Dedifferentiated amniotic fluid mesenchymal stem cell (primary cell): ENCODE measurements around the gene UNC93B1.
A peak's percentile ranks its signal among the peaks of the same experiment; 100 is the strongest.

Experiments
- DNase-seq: peaks from one replicate; pipeline ENCODE4 v3.0.0-alpha.2; 2016; ENCODE audit errors: extremely low spot score

Gene UNC93B1

GRCh38 chr11:68003846-68004550 lies at the start of gene UNC93B1:
Gene UNC93B1, minus strand, starts transcription at chr11:68004097. Its CDS starts 54 bp downstream, at chr11:68004043.
- peak; percentile 31 for DNase-seq

- no peak for DNase-seq
Measured at GRCh38 chr11:68053117-68053516, 49.2 kb upstream of the UNC93B1 start.

GRCh38 chr11:68052137-68052873 lies 48.4 kb upstream of the UNC93B1 start:
- DNase-seq, result no peak

GRCh38 chr11:68051191-68052136 lies 47.6 kb upstream of the UNC93B1 start:
- DNase-seq, result no peak

- DNase-seq, result no peak
Measured at GRCh38 chr11:68050371-68050841, 46.5 kb upstream of the UNC93B1 start.

GRCh38 chr11:68049509-68050370 lies 45.8 kb upstream of the UNC93B1 start:
- no peak for DNase-seq

GRCh38 chr11:68048681-68049508 lies 45.0 kb upstream of the UNC93B1 start:
- no peak for DNase-seq

GRCh38 chr11:68047437-68048290 lies 43.8 kb upstream of the UNC93B1 start:
- no peak for DNase-seq

- no peak for DNase-seq
Measured at GRCh38 chr11:68044898-68045351, 41.0 kb upstream of the UNC93B1 start.

GRCh38 chr11:68044145-68044813 lies 40.4 kb upstream of the UNC93B1 start:
- DNase-seq, result no peak

GRCh38 chr11:68043349-68044144 lies 39.6 kb upstream of the UNC93B1 start:
- DNase-seq, result no peak

GRCh38 chr11:68043029-68043348 lies 39.1 kb upstream of the UNC93B1 start:
- no peak for DNase-seq

GRCh38 chr11:68042219-68043028 lies 38.5 kb upstream of the UNC93B1 start:
- DNase-seq, result no peak

- DNase-seq, result no peak
Measured at GRCh38 chr11:68041617-68042218, 37.8 kb upstream of the UNC93B1 start.

- no peak for DNase-seq
Measured at GRCh38 chr11:68040957-68041591, 37.2 kb upstream of the UNC93B1 start.
